ENCODE measurements around the gene RRAGC. TPM values are rescaled to one million over a fixed set of nuclear protein-coding genes. Genes with fewer than 3 reads are reported as not detected.

The RRAGC gene
- total and polyA plus RNA-seq, 2 of the 13 experiments (the other 11 are each of a cell fraction or from before 2014, with no cell fraction given) = 7.6 to 8.0 TPM

- 0 out of 2 replicates have a peak, but pooled peaks have one; percentile 22 for TF ChIP-seq MLXIP (CRISPR knock-in tag; IDR thresholded peaks at IDR 0.05; ENCODE audit: borderline replicate concordance)
- peak in 1 of 2 experiments; percentile 34; a peak in 1 of 4 replicates for TF ChIP-seq HMGXB4 (CRISPR knock-in tag; IDR thresholded peaks at IDR 0.05; ENCODE audit: borderline replicate concordance in 1 of 2, low read depth in 1 of 2)
- peak; percentile 16; the same call in 1 of the 2 replicates for TF ChIP-seq ZNF777 (CRISPR knock-in tag; IDR thresholded peaks at IDR 0.05)
- TF ChIP-seq ZNF768 (CRISPR knock-in tag; IDR thresholded peaks at IDR 0.05) = 0 out of 2 replicates have a peak, but pooled peaks have one; percentile 40
- no peak for TF ChIP-seq FOXP1 (IDR thresholded peaks at IDR 0.05)
- no peak; the same call in 1 of the 2 replicates for TF ChIP-seq FOXP1 (CRISPR knock-in tag; IDR thresholded peaks at IDR 0.05)
- TF ChIP-seq SALL1 (CRISPR knock-in tag; IDR thresholded peaks at IDR 0.05) = peak; percentile 4; the same call in 1 of the 2 replicates
- TF ChIP-seq SIN3A (IDR thresholded peaks at IDR 0.05; ENCODE audit: borderline replicate concordance, low read depth, low read length) = peak; percentile 58; the same call in 1 of the 2 replicates
- TF ChIP-seq, protein P1, sequence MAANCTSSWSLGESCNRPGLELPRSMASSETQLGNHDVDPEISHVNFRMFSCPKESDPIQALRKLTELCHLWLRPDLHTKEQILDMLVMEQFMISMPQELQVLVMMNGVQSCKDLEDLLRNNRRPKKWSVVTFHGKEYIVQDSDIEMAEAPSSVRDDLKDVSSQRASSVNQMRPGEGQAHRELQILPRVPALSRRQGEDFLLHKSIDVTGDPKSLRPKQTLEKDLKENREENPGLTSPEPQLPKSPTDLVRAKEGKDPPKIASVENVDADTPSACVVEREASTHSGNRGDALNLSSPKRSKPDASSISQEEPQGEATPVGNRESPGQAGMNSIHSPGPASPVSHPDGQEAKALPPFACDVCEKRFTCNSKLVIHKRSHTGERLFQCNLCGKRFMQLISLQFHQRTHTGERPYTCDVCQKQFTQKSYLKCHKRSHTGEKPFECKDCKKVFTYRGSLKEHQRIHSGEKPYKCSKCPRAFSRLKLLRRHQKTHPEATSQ (CRISPR knock-in tag; IDR thresholded peaks at IDR 0.05; ENCODE audit: borderline replicate concordance) = 0 out of 2 replicates have a peak, but pooled peaks have one; percentile 23
- peak; percentile 51; the same call in 1 of the 2 replicates for TF ChIP-seq ISL2 (CRISPR knock-in tag; IDR thresholded peaks at IDR 0.05)
- TF ChIP-seq, protein P2, sequence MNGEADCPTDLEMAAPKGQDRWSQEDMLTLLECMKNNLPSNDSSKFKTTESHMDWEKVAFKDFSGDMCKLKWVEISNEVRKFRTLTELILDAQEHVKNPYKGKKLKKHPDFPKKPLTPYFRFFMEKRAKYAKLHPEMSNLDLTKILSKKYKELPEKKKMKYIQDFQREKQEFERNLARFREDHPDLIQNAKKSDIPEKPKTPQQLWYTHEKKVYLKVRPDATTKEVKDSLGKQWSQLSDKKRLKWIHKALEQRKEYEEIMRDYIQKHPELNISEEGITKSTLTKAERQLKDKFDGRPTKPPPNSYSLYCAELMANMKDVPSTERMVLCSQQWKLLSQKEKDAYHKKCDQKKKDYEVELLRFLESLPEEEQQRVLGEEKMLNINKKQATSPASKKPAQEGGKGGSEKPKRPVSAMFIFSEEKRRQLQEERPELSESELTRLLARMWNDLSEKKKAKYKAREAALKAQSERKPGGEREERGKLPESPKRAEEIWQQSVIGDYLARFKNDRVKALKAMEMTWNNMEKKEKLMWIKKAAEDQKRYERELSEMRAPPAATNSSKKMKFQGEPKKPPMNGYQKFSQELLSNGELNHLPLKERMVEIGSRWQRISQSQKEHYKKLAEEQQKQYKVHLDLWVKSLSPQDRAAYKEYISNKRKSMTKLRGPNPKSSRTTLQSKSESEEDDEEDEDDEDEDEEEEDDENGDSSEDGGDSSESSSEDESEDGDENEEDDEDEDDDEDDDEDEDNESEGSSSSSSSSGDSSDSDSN (CRISPR knock-in tag; IDR thresholded peaks at IDR 0.05) = peak; percentile 26; the same call in 1 of the 2 replicates
- TF ChIP-seq, protein P3, sequence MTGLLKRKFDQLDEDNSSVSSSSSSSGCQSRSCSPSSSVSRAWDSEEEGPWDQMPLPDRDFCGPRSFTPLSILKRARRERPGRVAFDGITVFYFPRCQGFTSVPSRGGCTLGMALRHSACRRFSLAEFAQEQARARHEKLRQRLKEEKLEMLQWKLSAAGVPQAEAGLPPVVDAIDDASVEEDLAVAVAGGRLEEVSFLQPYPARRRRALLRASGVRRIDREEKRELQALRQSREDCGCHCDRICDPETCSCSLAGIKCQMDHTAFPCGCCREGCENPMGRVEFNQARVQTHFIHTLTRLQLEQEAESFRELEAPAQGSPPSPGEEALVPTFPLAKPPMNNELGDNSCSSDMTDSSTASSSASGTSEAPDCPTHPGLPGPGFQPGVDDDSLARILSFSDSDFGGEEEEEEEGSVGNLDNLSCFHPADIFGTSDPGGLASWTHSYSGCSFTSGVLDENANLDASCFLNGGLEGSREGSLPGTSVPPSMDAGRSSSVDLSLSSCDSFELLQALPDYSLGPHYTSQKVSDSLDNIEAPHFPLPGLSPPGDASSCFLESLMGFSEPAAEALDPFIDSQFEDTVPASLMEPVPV (CRISPR knock-in tag; IDR thresholded peaks at IDR 0.05) = 0 out of 2 replicates have a peak, but pooled peaks have one; percentile 51
- TF ChIP-seq DZIP1 (CRISPR knock-in tag; IDR thresholded peaks at IDR 0.05) = 0 out of 2 replicates have a peak, but pooled peaks have one; percentile 19
Observed at GRCh38 chr1:38858833-38859560, 575 bp downstream of the RRAGC start (continued).
